Neural progenitor cell (in vitro differentiated cells): ENCODE measurements around the gene AHI1.

Experiments
- EZH2phosphoT487 ChIP-seq: fragments of 200-600 bp; sonication (generic); IDR thresholded peaks from 2 replicates; pipeline ENCODE4 v1.6.1; 2017; ENCODE audit warnings: antibody characterized with exemption
- TF ChIP-seq, protein P1 (sequence below): fragments of 200-600 bp; sonication (generic); IDR thresholded peaks from 2 replicates; pipeline ENCODE4 v1.5.1; 2017; ENCODE audit warnings: antibody characterized with exemption, mild to moderate bottlenecking

DNA sequence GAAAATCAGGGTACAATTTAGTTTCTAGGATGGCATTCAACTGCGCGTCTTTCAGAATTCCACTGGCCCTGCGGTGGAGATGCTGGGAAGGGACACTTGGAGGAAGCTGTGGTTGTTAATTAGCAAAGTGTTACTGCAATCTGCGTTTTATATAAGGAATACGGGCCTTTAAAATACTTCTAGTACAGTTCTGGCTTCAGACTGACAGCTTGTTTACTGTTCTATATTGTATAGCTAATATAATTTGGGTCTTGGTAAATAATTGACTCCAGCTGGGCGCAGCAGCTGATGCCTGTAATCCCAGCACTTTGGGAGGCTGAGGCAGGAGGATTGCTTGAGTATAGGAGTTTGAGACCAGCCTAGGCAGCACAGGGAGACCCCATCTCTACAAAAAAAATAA is 252.7 kb downstream of the AHI1 start:
- TF ChIP-seq, protein P1, sequence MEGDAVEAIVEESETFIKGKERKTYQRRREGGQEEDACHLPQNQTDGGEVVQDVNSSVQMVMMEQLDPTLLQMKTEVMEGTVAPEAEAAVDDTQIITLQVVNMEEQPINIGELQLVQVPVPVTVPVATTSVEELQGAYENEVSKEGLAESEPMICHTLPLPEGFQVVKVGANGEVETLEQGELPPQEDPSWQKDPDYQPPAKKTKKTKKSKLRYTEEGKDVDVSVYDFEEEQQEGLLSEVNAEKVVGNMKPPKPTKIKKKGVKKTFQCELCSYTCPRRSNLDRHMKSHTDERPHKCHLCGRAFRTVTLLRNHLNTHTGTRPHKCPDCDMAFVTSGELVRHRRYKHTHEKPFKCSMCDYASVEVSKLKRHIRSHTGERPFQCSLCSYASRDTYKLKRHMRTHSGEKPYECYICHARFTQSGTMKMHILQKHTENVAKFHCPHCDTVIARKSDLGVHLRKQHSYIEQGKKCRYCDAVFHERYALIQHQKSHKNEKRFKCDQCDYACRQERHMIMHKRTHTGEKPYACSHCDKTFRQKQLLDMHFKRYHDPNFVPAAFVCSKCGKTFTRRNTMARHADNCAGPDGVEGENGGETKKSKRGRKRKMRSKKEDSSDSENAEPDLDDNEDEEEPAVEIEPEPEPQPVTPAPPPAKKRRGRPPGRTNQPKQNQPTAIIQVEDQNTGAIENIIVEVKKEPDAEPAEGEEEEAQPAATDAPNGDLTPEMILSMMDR, result no peak
- TF ChIP-seq EZH2phosphoT487, result no peak
